Liver (tissue), 9 donors: ENCODE data around the gene GRIN2D. TPM values are rescaled to one million over a fixed set of nuclear protein-coding genes. Genes with fewer than 3 reads are reported as not detected.

Source experiments
- DNase-seq: peaks from one replicate; pipeline ENCODE4 v3.0.0-alpha.2; 2017; ENCODE audit warnings: low spot score
- H3K27ac ChIP-seq, 2 donors: one replicate each; pipeline ENCODE4 v1.7.0; 2013; ENCODE audit warnings: inconsistent platforms in 2 of 2, low read length in 2 of 2, control low read depth in 1 of 2, low read depth in 1 of 2, mild to moderate bottlenecking in 1 of 2
- H3K27me3 ChIP-seq, 4 donors: one replicate each; pipeline versions ENCODE4 v1.6.1 to v1.7.0; 2013; ENCODE audit warnings: low read length in 3 of 4, inconsistent platforms in 1 of 4, mild to moderate bottlenecking in 1 of 4, moderate library complexity in 1 of 4; ENCODE audit not compliant: control insufficient read depth in 4 of 4, insufficient read depth in 4 of 4
- H3K36me3 ChIP-seq, 4 donors: one replicate each; pipeline versions ENCODE4 v1.6.1 to v1.7.0; 2013; ENCODE audit warnings: low read length in 3 of 4, mild to moderate bottlenecking in 3 of 4, low read depth in 1 of 4, moderate library complexity in 1 of 4; ENCODE audit not compliant: control insufficient read depth in 4 of 4, insufficient read depth in 3 of 4
- H3K4me1 ChIP-seq, 4 donors: one replicate each; pipeline versions ENCODE4 v1.6.1 to v1.7.0; 2013; ENCODE audit warnings: low read length in 3 of 4, mild to moderate bottlenecking in 3 of 4, moderate library complexity in 1 of 4; ENCODE audit not compliant: control insufficient read depth in 4 of 4, insufficient read depth in 4 of 4
- H3K4me3 ChIP-seq, 3 donors: one replicate each; pipeline versions ENCODE4 v1.6.1 to v1.7.0; 2013; ENCODE audit warnings: low read length in 3 of 3, control low read depth in 1 of 3, low read depth in 1 of 3, mild to moderate bottlenecking in 1 of 3
- H3K9ac ChIP-seq, 2 donors: one replicate each; pipeline ENCODE4 v1.7.0; 2013; ENCODE audit warnings: low read length in 2 of 2, mild to moderate bottlenecking in 2 of 2, moderate library complexity in 2 of 2, control low read depth in 1 of 2, low read depth in 1 of 2
- H3K9me3 ChIP-seq, 4 donors: one replicate each; pipeline versions ENCODE4 v1.6.1 to v1.7.0; 2013; ENCODE audit warnings: low read length in 3 of 4; ENCODE audit not compliant: control insufficient read depth in 4 of 4
- ATF3 ChIP-seq: IDR thresholded peaks from 2 replicates; pipeline ENCODE4 v1.6.1; 2016; ENCODE audit warnings: antibody characterized with exemption
- CTCF ChIP-seq: fragments of 150-350 bp; IDR thresholded peaks from 2 replicates; pipeline ENCODE4 v1.5.1; 2017; ENCODE audit warnings: improper control_type of control experiment, low read depth, low read length; ENCODE audit not compliant: missing input control
- FOXA1 ChIP-seq: IDR thresholded peaks from 2 replicates; pipeline ENCODE4 v1.6.1; 2016; ENCODE audit warnings: antibody characterized with exemption
- FOXA2 ChIP-seq: IDR thresholded peaks from 2 replicates; pipeline ENCODE4 v1.6.1; 2016; ENCODE audit warnings: antibody characterized with exemption
- GABPA ChIP-seq, 2 donors: IDR thresholded peaks in 1 of 2; conservative IDR thresholded peaks in 1 of 2; 2 replicates each; pipeline ENCODE4 v1.6.1; 2016; ENCODE audit warnings: antibody characterized with exemption in 2 of 2, mild to moderate bottlenecking in 1 of 2, moderate library complexity in 1 of 2
- HNF4A ChIP-seq, 2 donors: conservative IDR thresholded peaks; 2 replicates each; pipeline ENCODE4 v1.6.1; 2016; ENCODE audit warnings: antibody characterized with exemption in 2 of 2, mild to moderate bottlenecking in 2 of 2
- JUND ChIP-seq, 2 donors: IDR thresholded peaks; 2 replicates each; pipeline ENCODE4 v1.6.1; 2016; ENCODE audit warnings: antibody characterized with exemption in 2 of 2
- MAX ChIP-seq: IDR thresholded peaks from 2 replicates; pipeline ENCODE4 v1.6.1; 2016; ENCODE audit warnings: antibody characterized with exemption
- NR2F2 ChIP-seq: IDR thresholded peaks from 2 replicates; pipeline ENCODE4 v1.6.1; 2016; ENCODE audit warnings: antibody characterized with exemption
- RAD21 ChIP-seq, 2 donors: IDR thresholded peaks; 2 replicates each; pipeline ENCODE4 v1.6.1; 2016; ENCODE audit warnings: antibody characterized with exemption in 2 of 2, mild to moderate bottlenecking in 2 of 2
- REST ChIP-seq: IDR thresholded peaks from 2 replicates; pipeline ENCODE4 v1.6.1; 2016; ENCODE audit warnings: antibody characterized with exemption, mild to moderate bottlenecking
- RXRA ChIP-seq, 2 donors: IDR thresholded peaks; 2 replicates each; pipeline ENCODE4 v1.6.1; 2017 to 2018; ENCODE audit warnings: antibody characterized with exemption in 2 of 2, mild to moderate bottlenecking in 1 of 2
- SP1 ChIP-seq: IDR thresholded peaks from 2 replicates; pipeline ENCODE4 v1.6.1; 2018; ENCODE audit warnings: antibody characterized with exemption, mild to moderate bottlenecking
- TAF1 ChIP-seq: conservative IDR thresholded peaks from 2 replicates; pipeline ENCODE4 v1.6.1; 2016; ENCODE audit warnings: antibody characterized with exemption, mild to moderate bottlenecking
- YY1 ChIP-seq: IDR thresholded peaks from 2 replicates; pipeline ENCODE4 v1.6.1; 2016; ENCODE audit warnings: antibody characterized with exemption, mild to moderate bottlenecking
- ZBTB33 ChIP-seq: IDR thresholded peaks from 2 replicates; pipeline ENCODE4 v1.6.1; 2016; ENCODE audit warnings: antibody characterized with exemption
- WGBS: extraction: QIAGEN DNeasy Blood & Tissue Kit; methylation state at CpG from one replicate; pipeline ENCODE4 v1.1.7; 2013; 5-methylcytosine and 5-hydroxymethylcytosine counted together
- polyA plus RNA-seq, 2 donors: library from polyadenylated mRNA; stranded (reverse) in 1 of 2; unstranded in 1 of 2; fragments of 200-250 nt in 1 of 2; fragments of >200 nt in 1 of 2; fragmentation: Nextera tagmentation in 1 of 2; extraction: Ambion mirVana in 1 of 2; gene quantifications; one replicate each; pipeline versions ENCODE4 v1.2.1 to v1.2.3, GENCODE V29; 2013 to 2015
- total RNA-seq, 2 donors: library from RNA; depleted of rRNA; stranded (reverse); fragments of >200 nt; gene quantifications; one replicate each; pipeline ENCODE4 v1.2.3, GENCODE V29; 2014
- donor health status: healthy.
- donor health status: healthy.
- donor health status: healthy.
- donor health status: healthy.
- donor health status: healthy.

The GRIN2D gene
- total and polyA plus RNA-seq, 4 donors: 0.13 to 0.33 (median 0.17) TPM; not detected in 1

GRCh38 chr19:48392860-48393558 is 459 bp upstream of the GRIN2D start:
- Histone ChIP-seq H3K9me3 (no peaks in the 10 kb centered on the region), H3K4me1 (peaks cover 0 to 9% (median 3%) of the 10 kb centered on the region in 4 donors), H3K36me3 (peaks cover 2 to 10% (median 3%) of the 10 kb centered on the region in 4 donors), H3K27me3 (peaks cover 0 to 20% (median 13%) of the 10 kb centered on the region in 4 donors), H3K9ac (no peak overlapping the region), H3K4me3 (no peak overlapping the region), H3K27ac (no peak overlapping the region)
- WGBS: 78% methylated on average over 15 of the region's 15 CpGs
- DNase-seq: no peak
- TF ChIP-seq MAX: no peak
- no peak for TF ChIP-seq CTCF
- TF ChIP-seq RXRA (IDR thresholded peaks at IDR 0.05): no peak
- no peak for TF ChIP-seq ATF3
- no peak for TF ChIP-seq GABPA (IDR thresholded peaks at IDR 0.05 in 1 of 2, conservative IDR thresholded peaks at IDR 0.05 in 1 of 2)
- no peak for TF ChIP-seq SP1
- TF ChIP-seq FOXA2: no peak
- TF ChIP-seq YY1: no peak
- TF ChIP-seq TAF1: no peak
- TF ChIP-seq HNF4A (conservative IDR thresholded peaks at IDR 0.05): no peak
- no peak for TF ChIP-seq JUND (IDR thresholded peaks at IDR 0.05)
- TF ChIP-seq RAD21 (IDR thresholded peaks at IDR 0.05): no peak
- TF ChIP-seq NR2F2: no peak

- Histone ChIP-seq H3K4me3 (no peak overlapping the region), H3K36me3 (no peaks in the 10 kb centered on the region), H3K27ac (no peak overlapping the region), H3K27me3 (peaks cover 0 to 20% (median 14%) of the 10 kb centered on the region in 4 donors), H3K4me1 (peaks cover 0 to 11% (median 6%) of the 10 kb centered on the region in 4 donors), H3K9me3 (no peaks in the 10 kb centered on the region), H3K9ac (no peak overlapping the region)
- no peak for TF ChIP-seq ATF3
- no peak for TF ChIP-seq FOXA2
- no peak for TF ChIP-seq JUND (IDR thresholded peaks at IDR 0.05)
- no peak for TF ChIP-seq MAX
- no peak for TF ChIP-seq YY1
- no peak for TF ChIP-seq NR2F2
- no peak for TF ChIP-seq TAF1
- TF ChIP-seq CTCF: no peak
- no peak for TF ChIP-seq FOXA1
- no peak for TF ChIP-seq GABPA (IDR thresholded peaks at IDR 0.05 in 1 of 2, conservative IDR thresholded peaks at IDR 0.05 in 1 of 2)
- no peak for TF ChIP-seq ZBTB33
- no peak for TF ChIP-seq SP1
- no peak for TF ChIP-seq RXRA (IDR thresholded peaks at IDR 0.05)
- TF ChIP-seq REST: no peak
- DNase-seq: no peak
- 8% methylated on average over 38 of the region's 38 CpGs for WGBS
Observed at GRCh38 chr19:48394331-48395169, 1.1 kb downstream of the GRIN2D start.
